Measurements from ENCODE around the gene C1orf174.
"Not testable (repeated sequence)": the region's sequence is repeated elsewhere in the genome, so short reads cannot be mapped to it uniquely, and the experiment has no call there.

C1orf174 gene

GRCh38 chr1:3926956-3927355 is 26.9 kb upstream of the C1orf174 start:
- DNase-seq, result no peak

- DNase-seq, result no peak
Observed at GRCh38 chr1:3925762-3926161, 25.7 kb upstream of the C1orf174 start.

- no peak for DNase-seq
Observed at GRCh38 chr1:3925256-3925655, 25.2 kb upstream of the C1orf174 start.

GRCh38 chr1:3924825-3925220 is 24.8 kb upstream of the C1orf174 start:
- no peak for DNase-seq

GRCh38 chr1:3924186-3924824 is 24.2 kb upstream of the C1orf174 start:
- no peak for DNase-seq

GRCh38 chr1:3923378-3924185 is 23.5 kb upstream of the C1orf174 start:
- DNase-seq, result no peak

- no peak for DNase-seq
Observed at GRCh38 chr1:3922851-3923250, 22.8 kb upstream of the C1orf174 start.

- DNase-seq, result no peak
Observed at GRCh38 chr1:3922201-3922725, 22.2 kb upstream of the C1orf174 start.

GRCh38 chr1:3921765-3922164 is 21.7 kb upstream of the C1orf174 start:
- no peak for DNase-seq

- no peak for DNase-seq
Observed at GRCh38 chr1:3919706-3920105, 19.6 kb upstream of the C1orf174 start.

GRCh38 chr1:3918966-3919611 is 19.0 kb upstream of the C1orf174 start:
- DNase-seq, result no peak

- DNase-seq, result not testable (repeated sequence)
Observed at GRCh38 chr1:3918359-3918758, 18.3 kb upstream of the C1orf174 start.

- no peak for DNase-seq
Observed at GRCh38 chr1:3917761-3918160, 17.7 kb upstream of the C1orf174 start.

- DNase-seq, result no peak
Observed at GRCh38 chr1:3915551-3916121, 15.6 kb upstream of the C1orf174 start.

GRCh38 chr1:3914911-3915310 is 14.8 kb upstream of the C1orf174 start:
- no peak for DNase-seq

GRCh38 chr1:3914331-3914851 is 14.3 kb upstream of the C1orf174 start:
- DNase-seq, result no peak

- DNase-seq, result no peak
Observed at GRCh38 chr1:3912809-3913685, 13.0 kb upstream of the C1orf174 start.

GRCh38 chr1:3911981-3912808 is 12.1 kb upstream of the C1orf174 start:
- DNase-seq, result no peak
